Mesenchymal stem cell (in vitro differentiated cells and primary cell): ENCODE data around the gene SETD6.
"Not testable (repeated sequence)": the region's sequence is repeated elsewhere in the genome, so short reads cannot be mapped to it uniquely, and the experiment has no call there.

Source experiments
- DNase-seq: peaks from one replicate; pipeline ENCODE4 v3.0.0-alpha.2; 2013
- H2AFZ ChIP-seq: one replicate; pipeline ENCODE4 v1.6.1; 2013; ENCODE audit warnings: low read depth, mild to moderate bottlenecking, control low read depth, inconsistent platforms, low read length, moderate library complexity
- H2AK5ac ChIP-seq: 2 replicates; pipeline ENCODE4 v1.6.1; 2013; ENCODE audit warnings: low read length, moderate library complexity, mild to moderate bottlenecking, inconsistent platforms; ENCODE audit not compliant: severe bottlenecking
- H2BK120ac ChIP-seq: one replicate; pipeline ENCODE4 v1.6.1; 2013; ENCODE audit warnings: low read depth, mild to moderate bottlenecking, inconsistent platforms, low read length, moderate library complexity
- H2BK12ac ChIP-seq, 2 experiments: one replicate each; pipeline ENCODE4 v1.6.1; 2013; ENCODE audit warnings: inconsistent platforms in 2 of 2, low read length in 2 of 2, mild to moderate bottlenecking in 2 of 2, moderate library complexity in 2 of 2, control low read depth in 1 of 2
- H2BK15ac ChIP-seq: one replicate; pipeline ENCODE4 v1.6.1; 2013; ENCODE audit warnings: mild to moderate bottlenecking, low read depth, inconsistent platforms; ENCODE audit not compliant: poor library complexity, severe bottlenecking
- H2BK5ac ChIP-seq: 2 replicates; pipeline ENCODE4 v1.6.1; 2013; ENCODE audit warnings: low read depth, mild to moderate bottlenecking, low read length, control low read depth, inconsistent platforms; ENCODE audit not compliant: poor library complexity, severe bottlenecking
- H3K14ac ChIP-seq, 2 experiments: one replicate each; pipeline ENCODE4 v1.6.1; 2013; ENCODE audit warnings: inconsistent platforms in 2 of 2, low read length in 2 of 2, control low read depth in 1 of 2, mild to moderate bottlenecking in 1 of 2, moderate library complexity in 1 of 2
- H3K18ac ChIP-seq, 2 experiments: one replicate each; pipeline ENCODE4 v1.6.1; 2013; ENCODE audit warnings: inconsistent platforms in 2 of 2, low read length in 2 of 2, control low read depth in 1 of 2, low read depth in 1 of 2, mild to moderate bottlenecking in 1 of 2
- H3K23ac ChIP-seq, 2 experiments: one replicate each; pipeline ENCODE4 v1.6.1; 2013; ENCODE audit warnings: inconsistent platforms in 2 of 2, low read length in 2 of 2, mild to moderate bottlenecking in 2 of 2, moderate library complexity in 2 of 2, control low read depth in 1 of 2
- H3K27ac ChIP-seq: 2 replicates; pipeline ENCODE4 v1.5.1; 2013; ENCODE audit warnings: mild to moderate bottlenecking, moderate library complexity, low read length, control low read depth, inconsistent platforms; ENCODE audit not compliant: poor library complexity, severe bottlenecking
- H3K27me3 ChIP-seq, 2 experiments: 2 replicates each; pipeline versions ENCODE4 v1.6.1 to v1.7.0; 2013; ENCODE audit warnings: low read length in 2 of 2, mild to moderate bottlenecking in 2 of 2, moderate library complexity in 2 of 2, control low read depth in 1 of 2, inconsistent platforms in 1 of 2; ENCODE audit not compliant: control insufficient read depth in 1 of 2, insufficient read depth in 1 of 2
- H3K36me3 ChIP-seq, 2 experiments: 2 replicates each; pipeline versions ENCODE4 v1.6.1 to v1.7.0; 2013; ENCODE audit warnings: low read length in 2 of 2, control low read depth in 1 of 2, inconsistent platforms in 1 of 2, low read depth in 1 of 2, mild to moderate bottlenecking in 1 of 2; ENCODE audit not compliant: insufficient read depth in 2 of 2, control insufficient read depth in 1 of 2
- H3K4ac ChIP-seq, 2 experiments: one replicate each; pipeline ENCODE4 v1.6.1; 2013; ENCODE audit warnings: inconsistent platforms in 2 of 2, low read length in 2 of 2, mild to moderate bottlenecking in 2 of 2, moderate library complexity in 2 of 2, control low read depth in 1 of 2, low read depth in 1 of 2
- H3K4me1 ChIP-seq: 2 replicates; pipeline ENCODE4 v1.6.1; 2013; ENCODE audit warnings: low read depth, low read length, control low read depth; ENCODE audit not compliant: control insufficient read depth, insufficient read depth
- H3K4me2 ChIP-seq: 2 replicates; pipeline ENCODE4 v1.6.1; 2013; ENCODE audit warnings: low read length, mild to moderate bottlenecking, inconsistent platforms; ENCODE audit not compliant: poor library complexity, severe bottlenecking
- H3K4me3 ChIP-seq, 2 experiments: 2 replicates each; pipeline versions ENCODE4 v1.5.1 to v1.7.0; 2013; ENCODE audit warnings: low read length in 2 of 2, mild to moderate bottlenecking in 2 of 2, control low read depth in 1 of 2, low read depth in 1 of 2; ENCODE audit not compliant: insufficient read depth in 1 of 2
- H3K79me1 ChIP-seq: replicated peaks from 2 replicates; pipeline ENCODE4 v1.6.1; 2013; ENCODE audit warnings: mild to moderate bottlenecking, control low read depth, low read length, inconsistent platforms; ENCODE audit not compliant: poor library complexity, severe bottlenecking
- H3K9ac ChIP-seq: 2 replicates; pipeline ENCODE4 v1.7.0; 2013; ENCODE audit warnings: mild to moderate bottlenecking, low read length, moderate library complexity
- H3K9me3 ChIP-seq: 2 replicates; pipeline ENCODE4 v1.7.0; 2013; ENCODE audit warnings: mild to moderate bottlenecking, low read length; ENCODE audit not compliant: control insufficient read depth
- H4K8ac ChIP-seq: one replicate; pipeline ENCODE4 v1.6.1; 2013; ENCODE audit warnings: inconsistent platforms, mild to moderate bottlenecking, low read length, moderate library complexity
- H4K91ac ChIP-seq: one replicate; pipeline ENCODE4 v1.6.1; 2013; ENCODE audit warnings: mild to moderate bottlenecking, low read length, inconsistent platforms
- WGBS: methylation state at CpG from one replicate; pipeline ENCODE4 v1.1.7; 2013; ENCODE audit warnings: mixed read lengths; 5-methylcytosine and 5-hydroxymethylcytosine counted together

Gene SETD6

GRCh38 chr16:58490065-58490464 lies 25.3 kb upstream of the SETD6 start:
- Histone ChIP-seq H3K27ac (no peak overlapping the region), H3K4ac (no peak overlapping the region), H3K4me3 (no peak overlapping the region), H4K8ac (no peak overlapping the region), H2BK120ac (no peak overlapping the region), H3K27me3 (peaks cover 24 to 36% of the 10 kb centered on the region in 2 experiments), H2BK12ac (no peak overlapping the region), H3K36me3 (no peaks in the 10 kb centered on the region), H2AK5ac (no peak overlapping the region), H3K18ac (no peak overlapping the region), H2BK5ac (no peak overlapping the region), H3K9ac (no peak overlapping the region), H3K4me2 (no peak overlapping the region), H4K91ac (no peak overlapping the region), H2BK15ac (no peak overlapping the region), H3K9me3 (no peaks in the 10 kb centered on the region), H3K23ac (peak overlapping the region in 1 of 2 experiments; percentile 14), H2AFZ (no peak overlapping the region), H3K4me1 (peaks cover 7% of the 10 kb centered on the region), H3K79me1 (no peaks in the 10 kb centered on the region), H3K14ac (peak overlapping the region in 1 of 2 experiments; percentile 73)
- WGBS: 97% methylated on average over 4 of the region's 4 CpGs
- DNase-seq: no peak

- H4K91ac ChIP-seq, H3K4me2 ChIP-seq, H2BK15ac ChIP-seq, H3K36me3 ChIP-seq, H2BK12ac ChIP-seq, H3K4me3 ChIP-seq, DNase-seq, H3K4ac ChIP-seq, H2AK5ac ChIP-seq, H2AFZ ChIP-seq, H3K18ac ChIP-seq, H4K8ac ChIP-seq, H3K27ac ChIP-seq, H2BK120ac ChIP-seq, H2BK5ac ChIP-seq, H3K9me3 ChIP-seq, H3K23ac ChIP-seq, H3K9ac ChIP-seq, H3K79me1 ChIP-seq: not testable (repeated sequence)
- WGBS: 88% methylated on average over 8 of the region's 8 CpGs
- H3K14ac ChIP-seq: peak overlapping the region in 1 of 2 experiments; percentile 73
- H3K27me3 ChIP-seq: peaks cover 24 to 33% of the 10 kb centered on the region in 2 experiments
- H3K4me1 ChIP-seq: peaks cover 10% of the 10 kb centered on the region
These were observed 24.8 kb upstream of the SETD6 start for GRCh38 chr16:58490539-58490938.

GRCh38 chr16:58492066-58492465 lies 23.3 kb upstream of the SETD6 start:
- Histone ChIP-seq H3K4me2 (no peak overlapping the region), H3K27ac (no peak overlapping the region), H2BK5ac (no peak overlapping the region), H3K4ac (no peak overlapping the region), H2AFZ (no peak overlapping the region), H3K14ac (no peak overlapping the region), H3K23ac (no peak overlapping the region), H2AK5ac (no peak overlapping the region), H4K8ac (no peak overlapping the region), H3K4me1 (peaks cover 11% of the 10 kb centered on the region), H2BK120ac (no peak overlapping the region), H3K18ac (no peak overlapping the region), H3K9ac (no peak overlapping the region), H2BK12ac (no peak overlapping the region), H3K36me3 (no peaks in the 10 kb centered on the region), H3K79me1 (no peaks in the 10 kb centered on the region), H3K27me3 (peaks cover 24 to 33% of the 10 kb centered on the region in 2 experiments), H3K4me3 (no peak overlapping the region), H3K9me3 (no peaks in the 10 kb centered on the region), H4K91ac (no peak overlapping the region), H2BK15ac (no peak overlapping the region)
- WGBS: 75% methylated on average over 4 of the region's 4 CpGs
- no peak for DNase-seq

GRCh38 chr16:58492735-58493134 lies 22.6 kb upstream of the SETD6 start:
- Histone ChIP-seq H4K8ac (no peak overlapping the region), H3K4me1 (peaks cover 8% of the 10 kb centered on the region), H3K9me3 (no peaks in the 10 kb centered on the region), H2BK120ac (no peak overlapping the region), H4K91ac (no peak overlapping the region), H3K23ac (no peak overlapping the region), H3K36me3 (no peaks in the 10 kb centered on the region), H2AFZ (no peak overlapping the region), H3K4me3 (no peak overlapping the region), H3K27ac (no peak overlapping the region), H2BK12ac (no peak overlapping the region), H2AK5ac (no peak overlapping the region), H3K4ac (no peak overlapping the region), H2BK5ac (no peak overlapping the region), H3K27me3 (peaks cover 24 to 33% of the 10 kb centered on the region in 2 experiments), H3K9ac (no peak overlapping the region), H3K79me1 (no peaks in the 10 kb centered on the region), H3K18ac (no peak overlapping the region), H3K4me2 (no peak overlapping the region), H3K14ac (no peak overlapping the region), H2BK15ac (no peak overlapping the region)
- WGBS: 36% methylated on average over 5 of the region's 5 CpGs
- DNase-seq: no peak
